Neuronal stem cell (in vitro differentiated cells): Measurements from ENCODE around the gene PPM1G.
A peak's percentile ranks its signal among the peaks of the same experiment; 100 is the strongest.

Source experiments
- DNase-seq: peaks from one replicate; pipeline ENCODE4 v3.0.0-alpha.2; 2013; ENCODE audit warnings: low spot score
- H2AFZ ChIP-seq: one replicate; pipeline ENCODE4 v1.6.1; 2013; ENCODE audit warnings: mild to moderate bottlenecking, low read length, inconsistent platforms
- H2AK5ac ChIP-seq: 2 replicates; pipeline ENCODE4 v1.6.1; 2013; ENCODE audit warnings: low read depth, mild to moderate bottlenecking, inconsistent platforms, low read length, moderate library complexity, mixed read lengths
- H2BK120ac ChIP-seq: 2 replicates; pipeline ENCODE4 v1.6.1; 2013; ENCODE audit warnings: low read depth, mild to moderate bottlenecking, inconsistent platforms, low read length, moderate library complexity, mixed read lengths
- H2BK12ac ChIP-seq: one replicate; pipeline ENCODE4 v1.6.1; 2013; ENCODE audit warnings: low read length, inconsistent platforms
- H2BK15ac ChIP-seq: 2 replicates; pipeline ENCODE4 v1.6.1; 2013; ENCODE audit warnings: mild to moderate bottlenecking, low read length, inconsistent platforms, mixed read lengths
- H2BK5ac ChIP-seq: one replicate; pipeline ENCODE4 v1.6.1; 2013; ENCODE audit warnings: inconsistent platforms, mild to moderate bottlenecking, low read length, moderate library complexity
- H3K14ac ChIP-seq: one replicate; pipeline ENCODE4 v1.6.1; 2013; ENCODE audit warnings: low read length, inconsistent platforms
- H3K18ac ChIP-seq: 2 replicates; pipeline ENCODE4 v1.6.1; 2013; ENCODE audit warnings: low read length, inconsistent platforms
- H3K23ac ChIP-seq: 2 replicates; pipeline ENCODE4 v1.6.1; 2013; ENCODE audit warnings: low read depth, mild to moderate bottlenecking, mixed read lengths, low read length, inconsistent platforms; ENCODE audit not compliant: poor library complexity
- H3K27ac ChIP-seq: replicated peaks from 3 replicates; pipeline ENCODE4 v1.5.1; 2013; ENCODE audit warnings: low read length, inconsistent platforms
- H3K27me3 ChIP-seq, 3 experiments: 2 replicates each; pipeline ENCODE4 v1.6.1; 2013; ENCODE audit warnings: low read length in 3 of 3, mild to moderate bottlenecking in 2 of 3, inconsistent platforms in 1 of 3, low read depth in 1 of 3, mixed read lengths in 1 of 3, moderate library complexity in 1 of 3; ENCODE audit not compliant: control insufficient read depth in 3 of 3, insufficient read depth in 3 of 3
- H3K36me3 ChIP-seq, 2 donors: replicated peaks in 1 of 2; 2 replicates each; pipeline ENCODE4 v1.6.1; 2013; ENCODE audit warnings: low read length in 2 of 2; ENCODE audit not compliant: control insufficient read depth in 2 of 2, insufficient read depth in 2 of 2
- H3K4ac ChIP-seq: 2 replicates; pipeline ENCODE4 v1.6.1; 2013; ENCODE audit warnings: inconsistent platforms, mild to moderate bottlenecking, low read length, moderate library complexity
- H3K4me1 ChIP-seq, 2 donors: 1 replicate in 1 of 2; 2 replicates in 1 of 2; pipeline ENCODE4 v1.6.1; 2013; ENCODE audit warnings: low read length in 2 of 2, low read depth in 1 of 2; ENCODE audit not compliant: control insufficient read depth in 2 of 2, insufficient read depth in 1 of 2
- H3K4me2 ChIP-seq: one replicate; pipeline ENCODE4 v1.6.1; 2013; ENCODE audit warnings: mild to moderate bottlenecking, low read length, inconsistent platforms; ENCODE audit not compliant: insufficient read depth, poor library complexity, severe bottlenecking
- H3K4me3 ChIP-seq, 2 donors: 2 replicates each; pipeline ENCODE4 v1.5.1; 2013; ENCODE audit warnings: low read length in 2 of 2, mild to moderate bottlenecking in 2 of 2, inconsistent platforms in 1 of 2, moderate library complexity in 1 of 2
- H3K79me1 ChIP-seq: one replicate; pipeline ENCODE4 v1.6.1; 2013; ENCODE audit warnings: low read depth, mild to moderate bottlenecking, inconsistent platforms, low read length, moderate library complexity
- H3K9ac ChIP-seq: one replicate; pipeline ENCODE4 v1.6.1; 2013; ENCODE audit warnings: mild to moderate bottlenecking, low read depth, low read length, inconsistent platforms; ENCODE audit not compliant: poor library complexity
- H3K9me3 ChIP-seq, 2 donors: replicated peaks in 1 of 2; 2 replicates each; pipeline versions ENCODE3 to v1.6.1; 2013; ENCODE audit warnings: low read length in 2 of 2, mild to moderate bottlenecking in 2 of 2, inconsistent platforms in 1 of 2, low read depth in 1 of 2, mixed read lengths in 1 of 2, moderate library complexity in 1 of 2; ENCODE audit not compliant: control insufficient read depth in 2 of 2, insufficient read depth in 1 of 2
- H4K8ac ChIP-seq: one replicate; pipeline ENCODE4 v1.6.1; 2013; ENCODE audit warnings: low read depth, mild to moderate bottlenecking, inconsistent platforms, low read length, moderate library complexity
- H4K91ac ChIP-seq: one replicate; pipeline ENCODE4 v1.6.1; 2013; ENCODE audit warnings: low read length, low read depth, mild to moderate bottlenecking, inconsistent platforms; ENCODE audit not compliant: poor library complexity
- WGBS, 2 donors: extraction: QIAGEN DNeasy Blood & Tissue Kit; methylation state at CpG; one replicate each; pipeline ENCODE4 v1.1.7; 2013; ENCODE audit warnings: missing lambda C conversion rate in 2 of 2, mixed read lengths in 1 of 2; ENCODE audit not compliant: insufficient read length in 2 of 2, insufficient replicate concordance in 1 of 2; ENCODE audit errors: extremely low coverage in 2 of 2; 5-methylcytosine and 5-hydroxymethylcytosine counted together

The PPM1G gene

DNA sequence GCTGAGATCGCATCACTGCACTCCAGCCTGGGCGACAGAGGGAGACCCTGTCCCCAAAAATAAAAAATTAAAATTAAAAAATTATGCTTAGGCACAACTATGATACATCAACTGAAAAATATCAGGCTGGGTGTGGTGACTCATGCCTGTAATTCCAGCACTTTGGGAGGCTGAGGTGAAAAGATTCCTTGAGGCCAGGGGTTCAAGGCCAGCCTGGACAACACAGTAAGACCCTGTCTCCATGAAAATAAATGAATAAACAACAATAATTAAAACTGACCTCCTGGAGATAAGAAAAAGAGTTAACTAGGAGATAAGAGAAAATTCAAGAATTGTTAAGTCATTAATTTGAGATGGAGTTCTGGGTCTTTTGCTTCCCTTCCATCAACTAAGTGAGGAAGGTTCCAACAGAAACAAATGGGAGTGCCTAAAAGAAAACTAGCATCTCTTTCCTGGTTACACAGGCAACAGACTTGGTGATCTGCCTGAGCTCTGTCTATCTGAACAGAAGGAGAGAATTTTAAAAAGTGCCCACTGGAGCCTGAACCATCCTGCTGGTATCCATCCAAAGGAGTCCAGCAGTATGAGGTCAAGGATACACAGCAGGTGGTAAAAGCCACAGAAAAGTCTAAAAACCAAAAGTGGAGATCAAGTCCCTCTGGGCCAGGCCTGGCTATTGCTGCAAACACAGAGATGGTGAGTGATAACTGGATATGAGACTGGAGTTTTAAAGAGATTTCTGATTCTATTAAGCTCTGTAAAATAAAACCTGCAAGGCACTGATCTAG, 8.8 kb downstream of the PPM1G start:
- no peak overlapping the region for H3K14ac ChIP-seq
- no peak overlapping the region for H4K91ac ChIP-seq
- peaks cover 3 to 46% of the 10 kb centered on the region in 2 donors for H3K36me3 ChIP-seq
- H2BK5ac ChIP-seq: no peak overlapping the region
- H3K4me2 ChIP-seq: no peak overlapping the region
- H3K18ac ChIP-seq: no peak overlapping the region
- no peaks in the 10 kb centered on the region for H3K4me1 ChIP-seq
- no peak overlapping the region for H3K9ac ChIP-seq
- no peak overlapping the region for H3K27ac ChIP-seq
- no peaks in the 10 kb centered on the region for H3K27me3 ChIP-seq
- H3K23ac ChIP-seq: no peak overlapping the region
- H4K8ac ChIP-seq: no peak overlapping the region
- no peak overlapping the region for H2BK15ac ChIP-seq
- H3K9me3 ChIP-seq: peaks cover 0 to 9% of the 10 kb centered on the region in 2 donors
- no peak overlapping the region for H2BK120ac ChIP-seq
- no peak overlapping the region for H2AK5ac ChIP-seq
- H3K4me3 ChIP-seq: no peak overlapping the region
- H3K4ac ChIP-seq: no peak overlapping the region
- H2AFZ ChIP-seq: no peak overlapping the region
- H2BK12ac ChIP-seq: no peak overlapping the region
- peaks cover 5% of the 10 kb centered on the region for H3K79me1 ChIP-seq
- DNase-seq: no peak
- no CpG with 5 or more reads among the region's 2 CpGs for WGBS, 2 donors

- H3K14ac ChIP-seq: no peak overlapping the region
- no CpG with 5 or more reads among the region's 5 CpGs for WGBS, 2 donors
Measured at GRCh38 chr2:27398962-27399361, 10.4 kb downstream of the PPM1G start.

GRCh38 chr2:27393225-27393624, 16.2 kb downstream of the PPM1G start:
- no peak for DNase-seq
- H2BK15ac ChIP-seq: no peak overlapping the region
- H3K4me1 ChIP-seq: no peaks in the 10 kb centered on the region
- H2BK120ac ChIP-seq: no peak overlapping the region
- H3K4ac ChIP-seq: no peak overlapping the region
- no peak overlapping the region for H2AK5ac ChIP-seq
- H3K23ac ChIP-seq: peak overlapping the region; percentile 73
- H3K14ac ChIP-seq: no peak overlapping the region
- H3K18ac ChIP-seq: no peak overlapping the region
- H2AFZ ChIP-seq: no peak overlapping the region
- H3K9me3 ChIP-seq: peaks cover 0 to 3% of the 10 kb centered on the region in 2 donors
- no peak overlapping the region for H4K91ac ChIP-seq
- H4K8ac ChIP-seq: no peak overlapping the region
- no peak overlapping the region for H3K4me2 ChIP-seq
- no peaks in the 10 kb centered on the region for H3K27me3 ChIP-seq
- H3K27ac ChIP-seq: no peak overlapping the region
- H2BK12ac ChIP-seq: no peak overlapping the region
- no peak overlapping the region for H2BK5ac ChIP-seq
- peaks cover 6% of the 10 kb centered on the region for H3K79me1 ChIP-seq
- peaks cover 10 to 27% of the 10 kb centered on the region in 2 donors for H3K36me3 ChIP-seq
- no CpG with 5 or more reads among the region's 33 CpGs for WGBS, 2 donors
- no peak overlapping the region for H3K4me3 ChIP-seq
- H3K9ac ChIP-seq: no peak overlapping the region

More at GRCh38 chr2:27398962-27399361, 10.4 kb downstream of the PPM1G start:
- Histone ChIP-seq H3K4ac (no peak overlapping the region), H4K8ac (no peak overlapping the region), H3K27ac (no peak overlapping the region), H2BK5ac (no peak overlapping the region), H3K4me3 (no peak overlapping the region), H2BK120ac (no peak overlapping the region), H3K4me2 (no peak overlapping the region), H3K9ac (no peak overlapping the region), H3K27me3 (no peaks in the 10 kb centered on the region), H2AK5ac (no peak overlapping the region), H2BK15ac (no peak overlapping the region), H3K4me1 (no peaks in the 10 kb centered on the region), H3K23ac (no peak overlapping the region), H3K18ac (no peak overlapping the region), H2BK12ac (no peak overlapping the region), H3K9me3 (peaks cover 0 to 11% of the 10 kb centered on the region in 2 donors), H2AFZ (no peak overlapping the region), H3K79me1 (peaks cover 3% of the 10 kb centered on the region), H3K36me3 (peaks cover 3 to 37% of the 10 kb centered on the region in 2 donors), H4K91ac (no peak overlapping the region)
- DNase-seq: no peak

- no peak overlapping the region for H3K4ac ChIP-seq
- no peak overlapping the region for H2BK5ac ChIP-seq
- no peak overlapping the region for H4K8ac ChIP-seq
- no peak overlapping the region for H2BK120ac ChIP-seq
- WGBS, 2 donors: no CpG with 5 or more reads among the region's 9 CpGs
- H4K91ac ChIP-seq: no peak overlapping the region
- H2AK5ac ChIP-seq: no peak overlapping the region
- no peak overlapping the region for H3K4me2 ChIP-seq
- no peak overlapping the region for H2AFZ ChIP-seq
- no peak overlapping the region for H3K14ac ChIP-seq
- H2BK12ac ChIP-seq: no peak overlapping the region
- peaks cover 14 to 39% of the 10 kb centered on the region in 2 donors for H3K36me3 ChIP-seq
- H3K9me3 ChIP-seq: peaks cover 0 to 3% of the 10 kb centered on the region in 2 donors
- H3K18ac ChIP-seq: no peak overlapping the region
- H3K23ac ChIP-seq: no peak overlapping the region
- no peak overlapping the region for H2BK15ac ChIP-seq
- no peak overlapping the region for H3K4me3 ChIP-seq
- no peak overlapping the region for H3K9ac ChIP-seq
- DNase-seq: no peak
- H3K27ac ChIP-seq: no peak overlapping the region
- no peaks in the 10 kb centered on the region for H3K27me3 ChIP-seq
- peaks cover 6% of the 10 kb centered on the region for H3K79me1 ChIP-seq
- H3K4me1 ChIP-seq: no peaks in the 10 kb centered on the region
Measured at GRCh38 chr2:27390822-27391679, 18.3 kb downstream of the PPM1G start.
